ENCODE measurements around the gene CEACAM1.
"Not testable (repeated sequence)": the region's sequence is repeated elsewhere in the genome, so short reads cannot be mapped to it uniquely, and the experiment has no call there.

The CEACAM1 gene

GRCh38 chr19:42469311-42470235, 58.7 kb downstream of the CEACAM1 start:
- H3K4me3 ChIP-seq (ENCODE audit: control insufficient read depth, low read depth, low read length) = no peak overlapping the region
- peak; percentile 27 for DNase-seq (ENCODE audit: low read depth)
- TF ChIP-seq, protein P1, sequence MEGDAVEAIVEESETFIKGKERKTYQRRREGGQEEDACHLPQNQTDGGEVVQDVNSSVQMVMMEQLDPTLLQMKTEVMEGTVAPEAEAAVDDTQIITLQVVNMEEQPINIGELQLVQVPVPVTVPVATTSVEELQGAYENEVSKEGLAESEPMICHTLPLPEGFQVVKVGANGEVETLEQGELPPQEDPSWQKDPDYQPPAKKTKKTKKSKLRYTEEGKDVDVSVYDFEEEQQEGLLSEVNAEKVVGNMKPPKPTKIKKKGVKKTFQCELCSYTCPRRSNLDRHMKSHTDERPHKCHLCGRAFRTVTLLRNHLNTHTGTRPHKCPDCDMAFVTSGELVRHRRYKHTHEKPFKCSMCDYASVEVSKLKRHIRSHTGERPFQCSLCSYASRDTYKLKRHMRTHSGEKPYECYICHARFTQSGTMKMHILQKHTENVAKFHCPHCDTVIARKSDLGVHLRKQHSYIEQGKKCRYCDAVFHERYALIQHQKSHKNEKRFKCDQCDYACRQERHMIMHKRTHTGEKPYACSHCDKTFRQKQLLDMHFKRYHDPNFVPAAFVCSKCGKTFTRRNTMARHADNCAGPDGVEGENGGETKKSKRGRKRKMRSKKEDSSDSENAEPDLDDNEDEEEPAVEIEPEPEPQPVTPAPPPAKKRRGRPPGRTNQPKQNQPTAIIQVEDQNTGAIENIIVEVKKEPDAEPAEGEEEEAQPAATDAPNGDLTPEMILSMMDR (conservative IDR thresholded peaks at IDR 0.05; ENCODE audit: control insufficient read depth, insufficient read depth, low read depth, low read length) = no peak

GRCh38 chr19:42468273-42468796, 59.9 kb downstream of the CEACAM1 start:
- H3K4me3 ChIP-seq (ENCODE audit: control insufficient read depth, low read depth, low read length) = no peak overlapping the region
- TF ChIP-seq, protein P1 (conservative IDR thresholded peaks at IDR 0.05; ENCODE audit: control insufficient read depth, insufficient read depth, low read depth, low read length) = no peak
- peak; percentile 93 for DNase-seq (ENCODE audit: low read depth)

DNA sequence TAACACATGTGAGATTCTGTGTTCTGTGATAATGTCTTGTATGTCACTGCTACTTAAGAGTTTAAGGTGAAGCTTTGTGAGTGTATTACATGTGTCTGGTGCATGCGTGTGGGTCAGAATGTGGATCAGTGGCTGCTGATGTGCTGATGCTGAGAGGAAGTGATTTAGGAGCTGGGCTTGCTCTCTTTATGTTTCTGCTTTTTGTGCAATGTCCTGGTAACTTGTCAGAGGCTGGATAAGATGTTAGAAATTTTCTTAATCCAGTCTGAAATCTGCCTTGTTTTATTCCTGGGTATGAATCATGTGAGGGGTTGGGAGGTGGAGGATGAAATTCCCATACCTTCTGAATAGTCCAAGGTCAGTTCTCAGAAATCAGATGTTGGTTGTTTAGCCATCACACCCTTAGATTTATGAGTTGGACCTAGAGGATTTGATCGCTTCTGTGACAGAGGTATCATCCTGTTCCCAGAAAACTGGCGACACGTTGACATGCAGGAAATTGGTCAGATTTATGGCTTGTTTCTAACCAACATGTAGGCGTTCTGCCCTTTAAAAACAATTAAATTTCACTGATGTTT, 61.0 kb downstream of the CEACAM1 start:
- DNase-seq (ENCODE audit: low read depth) = peak; percentile 43
- TF ChIP-seq, protein P1 (conservative IDR thresholded peaks at IDR 0.05; ENCODE audit: control insufficient read depth, insufficient read depth, low read depth, low read length) = no peak
- H3K4me3 ChIP-seq (ENCODE audit: control insufficient read depth, low read depth, low read length) = no peak overlapping the region

- DNase-seq (ENCODE audit: low read depth) = no peak
- TF ChIP-seq, protein P1 (conservative IDR thresholded peaks at IDR 0.05; ENCODE audit: control insufficient read depth, insufficient read depth, low read depth, low read length) = no peak
- H3K4me3 ChIP-seq (ENCODE audit: control insufficient read depth, low read depth, low read length) = no peak overlapping the region
Observed at GRCh38 chr19:42466521-42467182, 61.6 kb downstream of the CEACAM1 start.

DNA sequence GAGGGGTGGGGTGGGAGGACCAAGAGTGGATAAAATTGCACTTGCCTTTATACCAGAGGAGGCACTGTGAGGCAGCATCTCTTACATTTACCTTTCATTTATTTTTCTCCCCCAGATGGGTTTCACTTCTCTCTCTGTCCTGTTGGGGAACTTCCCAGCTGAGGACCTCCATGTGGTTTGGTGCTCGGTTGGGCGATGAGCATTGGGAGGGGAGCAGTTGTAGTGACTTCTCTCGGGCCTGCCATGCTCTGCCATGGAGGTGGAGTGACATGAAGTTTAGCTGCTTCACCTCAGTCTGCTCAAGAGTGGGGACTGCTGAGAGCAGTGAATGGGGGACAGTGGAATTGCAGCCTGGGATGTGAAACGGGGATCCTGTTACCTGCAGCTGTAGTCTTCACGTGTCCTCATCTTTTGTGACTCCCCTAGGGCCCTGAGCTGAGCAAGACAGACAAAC, 62.4 kb downstream of the CEACAM1 start:
- TF ChIP-seq, protein P1 (conservative IDR thresholded peaks at IDR 0.05; ENCODE audit: control insufficient read depth, insufficient read depth, low read depth, low read length) = no peak
- no peak for DNase-seq (ENCODE audit: low read depth)
- no peak overlapping the region for H3K4me3 ChIP-seq (ENCODE audit: control insufficient read depth, low read depth, low read length)

GRCh38 chr19:42461700-42462324, 66.5 kb downstream of the CEACAM1 start:
- H3K4me3 ChIP-seq (ENCODE audit: control insufficient read depth, low read depth, low read length) = no peak overlapping the region
- TF ChIP-seq, protein P1 (conservative IDR thresholded peaks at IDR 0.05; ENCODE audit: control insufficient read depth, insufficient read depth, low read depth, low read length) = no peak
- DNase-seq (ENCODE audit: low read depth) = no peak

GRCh38 chr19:42461231-42461630, 67.0 kb downstream of the CEACAM1 start:
- not testable (repeated sequence) for H3K4me3 ChIP-seq (ENCODE audit: control insufficient read depth, low read depth, low read length); DNase-seq (ENCODE audit: low read depth)
